ENCODE measurements around the gene ZNF699. TPM values are rescaled to one million over a fixed set of nuclear protein-coding genes. Genes with fewer than 3 reads are reported as not detected.
A peak's percentile ranks its signal among the peaks of the same experiment; 100 is the strongest.
"Not testable (repeated sequence)": the region's sequence is repeated elsewhere in the genome, so short reads cannot be mapped to it uniquely, and the experiment has no call there.

ZNF699 gene
- total RNA-seq, result 1 to 10 TPM; 6.0 to 8.8 TPM

- peak; percentile 96 to 98 for DNase-seq (ENCODE audit: low spot score in 2 of 2)
- peak; percentile 90 to 93 for ATAC-seq
Observed at GRCh38 chr19:9309139-9309973, at the start of gene ZNF699. Gene ZNF699 (minus strand): TSS chr19:9309838. CDS start chr19:9305119, 4,719 bp downstream.

GRCh38 chr19:9354651-9355050 lies 45.0 kb upstream of the ZNF699 start:
- no peak for DNase-seq (ENCODE audit: low spot score in 2 of 2)

More at GRCh38 chr19:9309139-9309973, at the start of gene ZNF699:
- Mint-ChIP-seq H3K9me3 (peaks cover 6 to 12% of the 10 kb centered on the region in 2 donors), H3K27ac (peak within 1 kb of the TSS; percentile 91 to 98), H3K36me3 (peaks cover 23 to 46% of the 10 kb centered on the region in 2 donors)

GRCh38 chr19:9353011-9353410 lies 43.4 kb upstream of the ZNF699 start:
- Mint-ChIP-seq H3K9me3 (peaks cover 29 to 30% of the 10 kb centered on the region in 2 donors), H3K27ac (no peak overlapping the region), H3K36me3 (peaks cover 59 to 70% of the 10 kb centered on the region in 2 donors)
- ATAC-seq (no peak), DNase-seq (ENCODE audit: low spot score in 2 of 2) (no peak)

More at GRCh38 chr19:9354651-9355050, 45.0 kb upstream of the ZNF699 start:
- ATAC-seq, result no peak
- Mint-ChIP-seq H3K9me3 (peaks cover 18 to 22% of the 10 kb centered on the region in 2 donors), H3K27ac (no peak overlapping the region), H3K36me3 (peaks cover 53 to 65% of the 10 kb centered on the region in 2 donors)

- H3K27ac Mint-ChIP-seq, result no peak overlapping the region
- ATAC-seq, result no peak
- peaks cover 57 to 67% of the 10 kb centered on the region in 2 donors for H3K36me3 Mint-ChIP-seq
- peaks cover 27% of the 10 kb centered on the region in 2 donors for H3K9me3 Mint-ChIP-seq
- DNase-seq (ENCODE audit: low spot score in 2 of 2), result no peak
Observed at GRCh38 chr19:9352505-9352904, 42.9 kb upstream of the ZNF699 start.

GRCh38 chr19:9348671-9349070 lies 39.0 kb upstream of the ZNF699 start:
- no peak overlapping the region for H3K27ac Mint-ChIP-seq
- peaks cover 60 to 61% of the 10 kb centered on the region in 2 donors for H3K36me3 Mint-ChIP-seq
- ATAC-seq, result no peak
- peaks cover 34% of the 10 kb centered on the region in 2 donors for H3K9me3 Mint-ChIP-seq
- DNase-seq (ENCODE audit: low spot score in 2 of 2), result no peak

- no peak for DNase-seq (ENCODE audit: low spot score in 2 of 2)
Observed at GRCh38 chr19:9348253-9348652, 38.6 kb upstream of the ZNF699 start.

GRCh38 chr19:9345005-9345404 lies 35.4 kb upstream of the ZNF699 start:
- no peak for DNase-seq (ENCODE audit: low spot score in 2 of 2)
- no peak for ATAC-seq
- peaks cover 73 to 75% of the 10 kb centered on the region in 2 donors for H3K36me3 Mint-ChIP-seq
- H3K9me3 Mint-ChIP-seq, result peaks cover 47 to 48% of the 10 kb centered on the region in 2 donors
- H3K27ac Mint-ChIP-seq, result no peak overlapping the region

More at GRCh38 chr19:9348253-9348652, 38.6 kb upstream of the ZNF699 start:
- Mint-ChIP-seq H3K27ac (no peak overlapping the region), H3K36me3 (peaks cover 64% of the 10 kb centered on the region in 2 donors), H3K9me3 (peaks cover 37 to 38% of the 10 kb centered on the region in 2 donors)
- ATAC-seq, result no peak

- ATAC-seq, result no peak
- Mint-ChIP-seq H3K27ac (no peak overlapping the region), H3K9me3 (peaks cover 46 to 50% of the 10 kb centered on the region in 2 donors), H3K36me3 (peaks cover 72 to 75% of the 10 kb centered on the region in 2 donors)
- no peak for DNase-seq (ENCODE audit: low spot score in 2 of 2)
Observed at GRCh38 chr19:9342610-9343304, 33.1 kb upstream of the ZNF699 start.

GRCh38 chr19:9329999-9330398 lies 20.4 kb upstream of the ZNF699 start:
- DNase-seq (ENCODE audit: low spot score in 2 of 2) (no peak), ATAC-seq (no peak)
- Mint-ChIP-seq H3K27ac (no peak overlapping the region), H3K9me3 (peaks cover 30 to 34% of the 10 kb centered on the region in 2 donors), H3K36me3 (peaks cover 64 to 81% of the 10 kb centered on the region in 2 donors)

- Mint-ChIP-seq H3K36me3 (peaks cover 50 to 64% of the 10 kb centered on the region in 2 donors), H3K27ac (peak overlapping the region; percentile 80 to 94), H3K9me3 (peaks cover 23 to 27% of the 10 kb centered on the region in 2 donors)
- ATAC-seq, result no peak
- no peak for DNase-seq (ENCODE audit: low spot score in 2 of 2)
Observed at GRCh38 chr19:9324584-9324962, 14.9 kb upstream of the ZNF699 start.

- DNase-seq (ENCODE audit: low spot score in 2 of 2) (peak; percentile 96 to 97), ATAC-seq (peak; percentile 96 to 99)
- Mint-ChIP-seq H3K9me3 (peaks cover 23 to 27% of the 10 kb centered on the region in 2 donors), H3K36me3 (peaks cover 47 to 60% of the 10 kb centered on the region in 2 donors), H3K27ac (peak within 1 kb of the TSS; percentile 93 to 94)
Observed at GRCh38 chr19:9323919-9324583, 14.4 kb upstream of the ZNF699 start, which contains the start of gene ZNF559. Gene ZNF559 (plus strand): TSS chr19:9324179. CDS start chr19:9338550, 14,371 bp downstream.

- Mint-ChIP-seq H3K36me3 (peaks cover 43 to 57% of the 10 kb centered on the region in 2 donors), H3K27ac (peak overlapping the region; percentile 93 to 94), H3K9me3 (peaks cover 23 to 27% of the 10 kb centered on the region in 2 donors)
- ATAC-seq (peak; percentile 64 to 78), DNase-seq (ENCODE audit: low spot score in 2 of 2) (peak in 1 of 2 donors; percentile 80)
Observed at GRCh38 chr19:9323557-9323918, 13.9 kb upstream of the ZNF699 start.

GRCh38 chr19:9322201-9322600 lies 12.6 kb upstream of the ZNF699 start:
- not testable (repeated sequence) for ATAC-seq; DNase-seq (ENCODE audit: low spot score in 2 of 2)
- Mint-ChIP-seq H3K36me3 (peaks cover 34 to 44% of the 10 kb centered on the region in 2 donors), H3K27ac (peak overlapping the region in 1 of 2 donors; percentile 94), H3K9me3 (peaks cover 17 to 19% of the 10 kb centered on the region in 2 donors)

GRCh38 chr19:9321756-9322155 lies 12.1 kb upstream of the ZNF699 start:
- Mint-ChIP-seq H3K36me3 (peaks cover 34 to 43% of the 10 kb centered on the region in 2 donors), H3K9me3 (peaks cover 17 to 19% of the 10 kb centered on the region in 2 donors)
- H3K27ac Mint-ChIP-seq; DNase-seq (ENCODE audit: low spot score in 2 of 2); ATAC-seq: not testable (repeated sequence)

GRCh38 chr19:9321338-9321737 lies 11.7 kb upstream of the ZNF699 start:
- H3K9me3 Mint-ChIP-seq, result peaks cover 17 to 19% of the 10 kb centered on the region in 2 donors
- H3K36me3 Mint-ChIP-seq, result peaks cover 34 to 41% of the 10 kb centered on the region in 2 donors
- H3K27ac Mint-ChIP-seq, result no peak overlapping the region
- ATAC-seq, result no peak
- DNase-seq (ENCODE audit: low spot score in 2 of 2), result no peak

GRCh38 chr19:9313756-9314155 lies 4.1 kb upstream of the ZNF699 start:
- peaks cover 9 to 23% of the 10 kb centered on the region in 2 donors for H3K9me3 Mint-ChIP-seq
- ATAC-seq, result no peak
- H3K27ac Mint-ChIP-seq, result no peak overlapping the region
- DNase-seq (ENCODE audit: low spot score in 2 of 2), result no peak
- H3K36me3 Mint-ChIP-seq, result peaks cover 24 to 43% of the 10 kb centered on the region in 2 donors

Measured in activated naive CD4-positive, alpha-beta T cell treated with anti-CD3 and anti-CD28 coated beads, Interleukin-2, amount 50 U/mL, for 72 hours (primary cell).